HFF-Myc (cell line): ENCODE results near the gene AKAP6.

Experiments used
- DNase-seq: peaks from one replicate; pipeline ENCODE4 v3.0.0-alpha.2; 2011; ENCODE audit warnings: low read depth; ENCODE audit errors: extremely low read depth
- H3K4me3 ChIP-seq: replicated peaks from 2 replicates; pipeline ENCODE4 v1.5.1; 2011; ENCODE audit warnings: low read depth, mild to moderate bottlenecking, control low read depth, low read length
- CTCF ChIP-seq: IDR thresholded peaks from 2 replicates; pipeline ENCODE4 v1.5.1; 2012; ENCODE audit warnings: mild to moderate bottlenecking, low read depth, low read length, control low read depth; ENCODE audit errors: missing control alignments

Gene AKAP6

GRCh38 chr14:32471181-32471580 lies 142.1 kb downstream of the AKAP6 start:
- DNase-seq = no peak
- TF ChIP-seq CTCF = no peak
- H3K4me3 ChIP-seq = no peak overlapping the region

GRCh38 chr14:32472076-32472475 lies 143.0 kb downstream of the AKAP6 start:
- no peak overlapping the region for H3K4me3 ChIP-seq
- TF ChIP-seq CTCF = no peak
- DNase-seq = no peak

DNA sequence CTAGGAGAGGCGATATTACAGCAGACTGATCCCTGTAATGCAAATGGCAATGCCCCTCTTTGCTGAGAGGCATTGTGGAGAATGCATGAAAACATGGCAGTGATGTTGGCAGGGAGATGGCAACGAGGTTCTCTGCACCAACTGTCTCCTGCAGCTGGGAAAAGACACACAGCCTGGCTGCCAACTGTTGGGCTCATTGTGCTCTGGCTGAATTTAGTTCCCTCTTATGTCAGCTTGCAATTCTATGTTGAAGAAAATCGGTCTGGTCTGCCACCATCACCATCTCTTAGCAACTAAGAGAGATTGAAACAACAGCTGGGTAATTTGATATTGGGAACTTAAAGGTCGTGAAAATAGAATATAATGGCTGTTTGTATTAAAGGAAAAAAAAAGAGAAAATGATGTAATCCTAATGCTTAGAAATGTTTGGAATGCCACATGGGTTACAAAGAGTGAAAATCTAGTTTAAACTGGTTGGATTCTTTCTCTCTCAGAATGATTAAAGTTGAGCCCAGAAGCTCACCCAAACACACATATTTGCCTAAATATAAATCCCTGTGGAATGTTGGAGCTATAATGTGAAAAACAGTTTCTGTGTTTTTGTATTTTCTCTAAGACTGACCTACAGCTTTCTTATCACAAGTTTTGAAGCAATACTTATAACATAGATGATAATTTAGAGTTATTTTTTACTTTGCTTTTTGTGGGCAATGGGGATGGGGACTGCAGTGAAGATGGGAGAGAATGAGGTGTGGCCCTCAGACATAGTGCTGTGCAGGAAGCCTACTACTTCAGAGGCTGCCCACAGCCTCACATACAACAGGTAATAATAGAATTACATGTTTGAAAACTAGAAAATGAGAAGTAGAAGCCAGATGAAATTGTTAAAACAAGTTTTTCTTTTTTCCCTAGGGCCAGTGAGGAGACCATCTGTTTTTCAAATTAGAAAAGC lies 143.7 kb downstream of the AKAP6 start:
- peak; percentile 59 for DNase-seq
- H3K4me3 ChIP-seq = no peak overlapping the region
- no peak for TF ChIP-seq CTCF

- no peak overlapping the region for H3K4me3 ChIP-seq
- no peak for TF ChIP-seq CTCF
- peak; percentile 54 for DNase-seq
These were observed 144.4 kb downstream of the AKAP6 start for GRCh38 chr14:32473464-32473855.

- no peak for TF ChIP-seq CTCF
- DNase-seq = no peak
- no peak overlapping the region for H3K4me3 ChIP-seq
These were observed 145.5 kb downstream of the AKAP6 start for GRCh38 chr14:32474478-32475195.

- no peak overlapping the region for H3K4me3 ChIP-seq
- DNase-seq = no peak
- no peak for TF ChIP-seq CTCF
These were observed 147.4 kb downstream of the AKAP6 start for GRCh38 chr14:32476532-32476931.
